Lower leg skin (tissue), 4 donors: ENCODE data around the gene ZBTB4. TPM values are rescaled to one million over a fixed set of nuclear protein-coding genes. Genes with fewer than 3 reads are reported as not detected.
A peak's percentile ranks its signal among the peaks of the same experiment; 100 is the strongest.

ENCODE experiments used
- DNase-seq, 2 donors: peaks; one replicate each; pipeline ENCODE4 v3.0.0-alpha.2; 2019; ENCODE audit warnings: low spot score in 2 of 2
- H3K4me3 ChIP-seq: fragments of 200-600 bp; sonication (generic); 2 replicates; pipeline ENCODE4 v1.5.1; 2017; ENCODE audit warnings: mild to moderate bottlenecking, low read depth; ENCODE audit not compliant: poor library complexity, severe bottlenecking
- CTCF ChIP-seq, 3 donors: fragments of 450-650 bp; IDR thresholded peaks; one replicate each; pipeline ENCODE4 v1.5.1; 2016; ENCODE audit warnings: antibody characterized with exemption in 3 of 3, mild to moderate bottlenecking in 3 of 3, moderate library complexity in 2 of 3
- POLR2A ChIP-seq, 2 donors: fragments of 450-650 bp; IDR thresholded peaks; one replicate each; pipeline ENCODE4 v1.6.1; 2016 to 2017; ENCODE audit warnings: antibody characterized with exemption in 2 of 2, mild to moderate bottlenecking in 1 of 2, moderate library complexity in 1 of 2
- WGBS, 2 donors: methylation state at CpG; one replicate each; pipeline ENCODE4 v1.1.5; 2018; 5-methylcytosine and 5-hydroxymethylcytosine counted together
- intact Hi-C: fragments of 100-400 bp; cut with DNase I; formaldehyde crosslinking; loops from one replicate; pipeline ENCODE4 v1.15.0; 2023; ENCODE audit warnings: low total_unique reads
- total RNA-seq, 4 donors: library from RNA; depleted of rRNA; stranded (reverse); fragments of >200 nt; gene quantifications; one replicate each; pipeline ENCODE4 v1.1.0, GENCODE V29; 2016

Gene ZBTB4
- total RNA-seq, 4 donors from 2014 or later = 40.4 to 52.3 (median 47.7) TPM

GRCh38 chr17:7438656-7439460 is 40.6 kb downstream of the ZBTB4 start:
- no peak overlapping the region for H3K4me3 ChIP-seq
- no peak for DNase-seq
- 28 to 35% methylated on average over 11 of the region's 11 CpGs for WGBS, 2 donors
- TF ChIP-seq POLR2A (IDR thresholded peaks at IDR 0.05) (no peak), CTCF (IDR thresholded peaks at IDR 0.05) (no peak)
- intact Hi-C loops = loop anchor here (10.0 kb wide), 1 partner anchor 126 kb away; the partner anchor contains the start of gene SENP3

- H3K4me3 ChIP-seq = peak overlapping the region; percentile 22
- peak in 1 of 2 donors; percentile 72 for DNase-seq
- WGBS, 2 donors = 4 to 12% methylated on average over 36 to 48 of the region's 48 CpGs
- TF ChIP-seq POLR2A (IDR thresholded peaks at IDR 0.05) = no peak
- TF ChIP-seq CTCF (IDR thresholded peaks at IDR 0.05) = no peak
- intact Hi-C loops = loop anchor here (10.0 kb wide), 1 partner anchor 127 kb away; the partner anchor contains the start of gene SENP3
These were observed 41.3 kb downstream of the ZBTB4 start for GRCh38 chr17:7437950-7438614.

GRCh38 chr17:7437369-7437863 is 42.0 kb downstream of the ZBTB4 start:
- WGBS, 2 donors = 17 to 24% methylated on average over 22 to 23 of the region's 31 CpGs
- TF ChIP-seq CTCF (IDR thresholded peaks at IDR 0.05) (no peak), POLR2A (IDR thresholded peaks at IDR 0.05) (no peak)
- intact Hi-C loops = loop anchor here (10.0 kb wide), 1 partner anchor 127 kb away; the partner anchor contains the start of gene SENP3
- DNase-seq = no peak
- H3K4me3 ChIP-seq = no peak overlapping the region

GRCh38 chr17:7436556-7437368 is 42.7 kb downstream of the ZBTB4 start:
- 5 to 6% methylated on average over 39 to 51 of the region's 92 CpGs for WGBS, 2 donors
- peak; percentile 58 to 95 for DNase-seq

More at GRCh38 chr17:7436556-7437368, 42.7 kb downstream of the ZBTB4 start:
- intact Hi-C loops = loop anchor here (10.0 kb wide), 1 partner anchor 128 kb away; the partner anchor contains the start of gene SENP3
- TF ChIP-seq CTCF (IDR thresholded peaks at IDR 0.05) (no peak), POLR2A (IDR thresholded peaks at IDR 0.05) (no peak)
- H3K4me3 ChIP-seq = no peak overlapping the region
